ENCODE data around the gene PRTG. TPM values are rescaled to one million over a fixed set of nuclear protein-coding genes. Genes with fewer than 3 reads are reported as not detected.

PRTG gene
- total and polyA plus RNA-seq, 9 of the 15 experiments (the other 6 are each of a cell fraction or from before 2014, with no cell fraction given): under 0.01 to 0.14 (median 0.06) TPM; not detected in 1

DNA sequence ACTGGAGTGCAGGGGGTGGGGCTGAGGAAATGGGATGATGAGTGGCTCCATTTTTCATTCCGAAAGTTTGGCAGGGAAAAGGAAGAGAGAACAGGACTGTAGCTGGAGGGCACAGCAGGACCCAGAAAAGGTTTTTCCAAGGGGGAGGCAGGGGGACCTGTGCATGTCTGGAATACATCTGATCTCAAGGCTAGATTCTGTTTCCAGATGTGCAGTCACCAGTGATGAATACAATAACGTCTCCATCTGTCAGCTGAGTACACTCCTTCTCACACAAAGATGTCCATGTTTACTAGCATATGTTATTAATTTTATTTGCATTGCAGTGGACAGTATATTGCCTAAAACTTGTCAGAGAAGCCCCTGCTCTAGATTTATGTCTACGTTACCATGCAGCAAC, 39.9 kb upstream of the PRTG start:
- no peaks in the 10 kb centered on the region for H3K4me1 ChIP-seq (replicated peaks in 1 of 2; ENCODE audit: control insufficient read depth in 2 of 2, insufficient read depth in 2 of 2, low read length in 2 of 2)
- no peaks in the 10 kb centered on the region for H4K20me1 ChIP-seq (replicated peaks; ENCODE audit: control insufficient read depth, insufficient read depth, low read length)
- no peak overlapping the region for H3K4me3 ChIP-seq
- POLR2A ChIA-PET: no interaction called here
- H3K9me1 ChIP-seq (ENCODE audit: control insufficient read depth, insufficient read depth, low read length): no peaks in the 10 kb centered on the region
- CTCF ChIA-PET (ENCODE audit: low intra/inter-chr PET ratio): no interaction called here
- in situ Hi-C loops (cut with MboI): no loop called here
- H3K9ac ChIP-seq (ENCODE audit: insufficient read depth in 1 of 2, low read depth in 2 of 2, low read length in 2 of 2): no peak overlapping the region
- ATAC-seq: no peak
- intact Hi-C loops (cut with micrococcal nuclease): loop anchor here (10.0 kb wide), 1 partner anchor 462 kb away; the partner anchor contains the start of gene RFX7
- no peak overlapping the region for H2AFZ ChIP-seq (ENCODE audit: low read depth, low read length)
- no peaks in the 10 kb centered on the region for H3K79me2 ChIP-seq (ENCODE audit: control insufficient read depth, insufficient read depth, low read length)
- no peaks in the 10 kb centered on the region; a peak in 1 of 5 replicates for H3K27me3 ChIP-seq (ENCODE audit: control insufficient read depth in 2 of 2, insufficient read depth in 2 of 2, low read length in 2 of 2)
- DNase-seq (ENCODE audit: extremely low read depth in 1 of 4, low spot score in 3 of 4): no peak
- FAIRE-seq: no peak
- 2% methylated on average over 3 of the region's 3 CpGs for WGBS (ENCODE audit: insufficient coverage, low coverage, missing lambda C conversion rate)
- no peaks in the 10 kb centered on the region for H3K36me3 ChIP-seq (ENCODE audit: control insufficient read depth, insufficient read depth, low read length)
- no TSS peak for BruUV-seq (replicated peaks)
- H3K4me2 ChIP-seq (ENCODE audit: insufficient read depth, low read length): no peak overlapping the region
- no peaks in the 10 kb centered on the region for H3K9me3 ChIP-seq (replicated peaks; ENCODE audit: control insufficient read depth, insufficient read depth, low read depth, low read length)
- H3K27ac ChIP-seq (ENCODE audit: extremely low read depth, low read depth, low read length): no peak overlapping the region
- no peak for TF ChIP-seq DACH1 (IDR thresholded peaks at IDR 0.05; ENCODE audit: partially characterized antibody)
- no peak for TF ChIP-seq FOXA3 (CRISPR knock-in tag; conservative IDR thresholded peaks at IDR 0.05 in 1 of 2, IDR thresholded peaks at IDR 0.05 in 1 of 2)
- no peak for TF ChIP-seq GATAD2B (IDR thresholded peaks at IDR 0.05; ENCODE audit: borderline replicate concordance)
- no peak for TF ChIP-seq ZNF253 (CRISPR knock-in tag; conservative IDR thresholded peaks at IDR 0.05)
- no peak for TF ChIP-seq TFAP4 (CRISPR knock-in tag; IDR thresholded peaks at IDR 0.05; ENCODE audit: borderline replicate concordance)
- TF ChIP-seq PHB2 (IDR thresholded peaks at IDR 0.05; ENCODE audit: low read depth): no peak
- TF ChIP-seq, protein P1, sequence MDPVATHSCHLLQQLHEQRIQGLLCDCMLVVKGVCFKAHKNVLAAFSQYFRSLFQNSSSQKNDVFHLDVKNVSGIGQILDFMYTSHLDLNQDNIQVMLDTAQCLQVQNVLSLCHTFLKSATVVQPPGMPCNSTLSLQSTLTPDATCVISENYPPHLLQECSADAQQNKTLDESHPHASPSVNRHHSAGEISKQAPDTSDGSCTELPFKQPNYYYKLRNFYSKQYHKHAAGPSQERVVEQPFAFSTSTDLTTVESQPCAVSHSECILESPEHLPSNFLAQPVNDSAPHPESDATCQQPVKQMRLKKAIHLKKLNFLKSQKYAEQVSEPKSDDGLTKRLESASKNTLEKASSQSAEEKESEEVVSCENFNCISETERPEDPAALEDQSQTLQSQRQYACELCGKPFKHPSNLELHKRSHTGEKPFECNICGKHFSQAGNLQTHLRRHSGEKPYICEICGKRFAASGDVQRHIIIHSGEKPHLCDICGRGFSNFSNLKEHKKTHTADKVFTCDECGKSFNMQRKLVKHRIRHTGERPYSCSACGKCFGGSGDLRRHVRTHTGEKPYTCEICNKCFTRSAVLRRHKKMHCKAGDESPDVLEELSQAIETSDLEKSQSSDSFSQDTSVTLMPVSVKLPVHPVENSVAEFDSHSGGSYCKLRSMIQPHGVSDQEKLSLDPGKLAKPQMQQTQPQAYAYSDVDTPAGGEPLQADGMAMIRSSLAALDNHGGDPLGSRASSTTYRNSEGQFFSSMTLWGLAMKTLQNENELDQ (CRISPR knock-in tag; IDR thresholded peaks at IDR 0.05; ENCODE audit: borderline replicate concordance): no peak
- no peak for TF ChIP-seq EZH2 (IDR thresholded peaks at IDR 0.05; ENCODE audit: borderline replicate concordance, low read depth, low read length)
- TF ChIP-seq RREB1 (CRISPR knock-in tag; IDR thresholded peaks at IDR 0.05): no peak
- TF ChIP-seq, protein P2, sequence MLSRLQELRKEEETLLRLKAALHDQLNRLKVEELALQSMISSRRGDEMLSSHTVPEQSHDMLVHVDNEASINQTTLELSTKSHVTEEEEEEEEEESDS (CRISPR knock-in tag; IDR thresholded peaks at IDR 0.05): no peak
- no peak for TF ChIP-seq ZNF174 (CRISPR knock-in tag; IDR thresholded peaks at IDR 0.05)
- no peak for TF ChIP-seq ZKSCAN8 (CRISPR knock-in tag; IDR thresholded peaks at IDR 0.05)
- no peak for TF ChIP-seq FOXM1 (IDR thresholded peaks at IDR 0.05; ENCODE audit: low read depth)
- TF ChIP-seq FOXM1 (CRISPR knock-in tag; IDR thresholded peaks at IDR 0.05; ENCODE audit: low read depth): no peak
- TF ChIP-seq ZNF778 (CRISPR knock-in tag; IDR thresholded peaks at IDR 0.05): no peak

All from K562 (cell line).